ENCODE data around the gene AXL.
"Not testable (repeated sequence)": the region's sequence is repeated elsewhere in the genome, so short reads cannot be mapped to it uniquely, and the experiment has no call there.

The AXL gene

DNA sequence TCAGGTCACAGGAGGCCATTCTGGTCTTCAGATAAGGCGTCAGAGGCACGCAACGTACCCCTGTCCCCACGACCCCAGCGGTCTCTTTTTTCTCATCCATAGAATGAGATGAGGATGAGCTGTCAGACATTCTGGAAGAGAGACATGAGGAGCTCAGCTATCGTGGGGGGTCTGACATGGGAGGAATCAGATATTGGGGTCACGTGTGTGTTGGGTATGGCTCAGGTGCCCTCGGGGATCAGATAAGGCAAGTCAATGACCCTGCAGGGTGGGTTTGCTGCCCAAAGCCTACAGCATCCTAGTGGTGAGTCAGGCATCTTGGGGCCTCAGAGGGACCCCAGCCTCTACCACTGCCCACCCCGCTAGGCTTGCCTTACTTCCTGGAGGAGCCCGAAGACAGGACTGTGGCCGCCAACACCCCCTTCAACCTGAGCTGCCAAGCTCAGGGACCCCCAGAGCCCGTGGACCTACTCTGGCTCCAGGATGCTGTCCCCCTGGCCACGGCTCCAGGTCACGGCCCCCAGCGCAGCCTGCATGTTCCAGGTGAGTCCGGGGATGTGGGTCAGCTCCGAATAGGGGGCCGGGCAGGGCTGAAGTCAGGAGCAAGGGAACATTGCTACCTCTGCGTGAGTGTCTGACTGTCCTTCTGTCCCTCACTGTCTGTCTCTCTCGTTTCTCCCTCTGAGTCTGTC is 2.6 kb downstream of the AXL start:
- H3K36me3 Mint-ChIP-seq = no peaks in the 10 kb centered on the region
- H3K9me3 Mint-ChIP-seq = no peaks in the 10 kb centered on the region
- H3K27ac Mint-ChIP-seq = no peak overlapping the region
- H3K27me3 Mint-ChIP-seq = peaks cover 92% of the 10 kb centered on the region
- DNase-seq = no peak
- CTCF ChIA-PET = no interaction called here
- H3K4me3 Mint-ChIP-seq = no peak overlapping the region
- H3K4me1 Mint-ChIP-seq = peaks cover 10% of the 10 kb centered on the region

DNA sequence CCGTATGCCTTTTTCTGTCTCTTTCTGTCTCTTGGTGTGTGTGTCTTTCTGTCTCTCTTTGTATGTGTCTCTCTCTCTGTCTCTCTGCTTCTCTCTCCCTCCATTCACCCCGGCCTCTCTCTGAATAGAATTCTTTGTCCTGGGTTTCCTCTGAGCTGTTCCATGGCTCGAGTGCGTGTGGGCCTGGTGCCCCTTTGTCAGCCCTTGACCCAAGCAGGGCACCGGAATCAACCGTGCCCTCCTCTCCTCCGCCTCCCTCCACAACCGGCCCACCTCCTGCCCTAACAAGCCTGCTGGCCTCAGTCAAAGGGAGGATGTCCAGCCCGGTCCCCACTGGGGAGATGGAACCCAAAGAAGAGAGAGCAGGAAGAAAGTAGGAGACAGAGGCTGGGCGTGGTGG is 3.2 kb downstream of the AXL start:
- Mint-ChIP-seq H3K36me3 (no peaks in the 10 kb centered on the region), H3K4me1 (peaks cover 15% of the 10 kb centered on the region), H3K9me3 (no peaks in the 10 kb centered on the region), H3K4me3 (no peak overlapping the region), H3K27me3 (peaks cover 89% of the 10 kb centered on the region), H3K27ac (no peak overlapping the region)
- DNase-seq = no peak
- CTCF ChIA-PET = no interaction called here

DNA sequence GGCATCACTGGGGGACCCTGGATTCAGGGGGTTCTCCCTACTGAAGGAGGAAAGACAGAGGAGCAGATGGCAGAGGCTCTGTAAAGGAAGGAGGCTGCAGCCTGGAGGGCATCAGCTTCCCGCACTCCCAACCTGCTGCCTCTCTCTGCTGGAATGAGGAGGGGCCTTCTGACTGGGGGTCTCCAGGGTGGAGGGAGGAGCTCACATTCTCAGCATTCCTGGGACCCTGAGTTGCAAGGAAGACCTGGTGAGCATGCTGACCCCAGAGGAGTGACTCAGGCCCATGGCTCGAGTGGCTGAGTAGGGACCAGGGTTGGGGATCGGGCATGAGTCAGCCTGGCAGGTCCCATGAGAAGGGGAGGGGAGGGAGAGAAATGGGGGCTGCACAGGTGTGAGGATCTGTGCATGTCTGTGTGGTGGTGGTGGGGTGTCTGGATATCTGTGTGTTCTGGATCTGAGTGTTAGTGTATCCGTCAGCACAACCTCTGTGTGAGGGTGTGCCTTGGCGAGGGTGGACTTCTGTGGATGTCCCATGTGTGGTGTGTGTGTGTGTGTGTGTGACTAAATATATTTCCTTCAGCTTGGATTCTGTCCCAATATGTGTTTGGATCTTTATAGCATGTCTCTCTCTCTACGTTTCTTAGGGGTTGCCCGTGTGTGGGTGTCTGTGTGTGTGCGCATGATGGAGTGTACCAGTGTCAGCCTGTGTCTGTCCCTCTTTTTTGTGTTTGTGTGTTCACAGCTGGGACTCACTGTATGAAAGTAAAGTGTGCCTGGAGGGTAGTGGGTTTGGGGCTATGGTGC is 4.6 kb downstream of the AXL start:
- no peak for DNase-seq
- peaks cover 75% of the 10 kb centered on the region for H3K27me3 Mint-ChIP-seq
- H3K4me1 Mint-ChIP-seq = peaks cover 16% of the 10 kb centered on the region
- no peak overlapping the region for H3K27ac Mint-ChIP-seq
- CTCF ChIA-PET = interaction anchor here (1.2 kb wide), 1 partner anchor 19 kb away, joined by 4 read pairs; no protein-coding TSS in a partner anchor
- H3K36me3 Mint-ChIP-seq = no peaks in the 10 kb centered on the region
- H3K4me3 Mint-ChIP-seq = no peak overlapping the region
- H3K9me3 Mint-ChIP-seq = no peaks in the 10 kb centered on the region

DNA sequence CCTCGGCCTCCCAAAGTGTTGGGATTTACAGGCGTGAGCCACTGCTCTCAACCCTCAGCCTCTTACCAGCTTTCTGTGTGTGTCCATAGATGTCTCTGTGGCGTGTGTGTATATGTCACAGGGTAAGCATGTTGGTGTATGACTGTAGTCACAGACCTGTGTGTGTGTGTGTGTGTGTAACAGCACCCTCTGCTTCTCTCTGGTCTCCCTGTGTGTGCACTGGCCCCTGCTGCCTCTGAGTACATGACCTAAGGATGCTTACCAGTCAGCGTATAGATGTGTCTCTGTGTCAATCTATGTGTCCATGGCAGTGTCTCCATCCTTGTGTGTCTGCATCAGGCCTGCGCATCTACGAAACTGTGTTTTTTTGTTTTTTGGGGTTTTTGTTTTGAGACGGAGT is 5.6 kb downstream of the AXL start:
- no peak overlapping the region for H3K4me3 Mint-ChIP-seq
- H3K36me3 Mint-ChIP-seq = no peaks in the 10 kb centered on the region
- no peak overlapping the region for H3K27ac Mint-ChIP-seq
- no peak for DNase-seq
- CTCF ChIA-PET = interaction anchor here (1.2 to 1.3 kb wide), 2 partner anchors 9 to 20 kb away, joined by 4 read pairs; no protein-coding TSS in a partner anchor
- H3K27me3 Mint-ChIP-seq = peaks cover 65% of the 10 kb centered on the region
- no peaks in the 10 kb centered on the region for H3K9me3 Mint-ChIP-seq
- peaks cover 16% of the 10 kb centered on the region for H3K4me1 Mint-ChIP-seq

DNA sequence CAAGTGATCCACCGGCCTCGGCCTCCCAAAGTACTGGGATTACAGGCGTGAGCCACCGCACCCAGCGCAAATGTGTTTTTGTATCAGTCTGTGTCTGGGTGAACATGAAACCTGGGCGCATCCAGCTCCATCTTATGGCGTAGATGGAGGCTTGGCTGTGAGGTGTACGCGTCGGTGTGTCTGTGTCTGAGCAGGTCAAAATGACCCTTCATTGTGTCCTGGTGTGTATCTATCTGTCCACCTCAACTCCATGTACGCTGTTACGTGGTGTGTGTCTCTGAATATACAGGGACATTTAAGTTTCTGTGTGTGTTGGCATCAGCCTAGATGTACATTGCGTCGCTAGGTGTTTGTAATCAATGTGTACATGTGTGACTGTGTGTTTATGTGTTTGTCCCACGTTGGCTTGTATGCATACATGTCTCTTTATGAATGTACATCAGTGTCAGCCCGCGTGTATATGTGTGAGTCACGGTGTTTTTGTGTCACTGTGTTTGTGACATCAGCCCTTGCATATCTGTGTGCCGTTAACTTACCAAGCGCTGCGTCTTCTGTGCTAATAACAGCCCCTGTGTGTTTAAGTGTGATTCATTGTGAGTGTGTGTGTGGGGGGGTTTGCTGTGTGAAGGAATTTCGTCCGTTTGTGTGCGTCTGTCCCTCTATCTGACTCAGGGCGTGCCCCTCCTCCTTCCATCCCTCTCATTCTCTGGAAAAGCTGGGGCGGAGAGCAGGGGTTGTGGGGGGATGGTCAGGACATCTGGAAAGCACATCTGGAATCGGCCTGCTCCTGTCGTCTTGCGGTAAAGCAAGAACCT is 6.4 kb downstream of the AXL start:
- Mint-ChIP-seq H3K27me3 (peaks cover 57% of the 10 kb centered on the region), H3K36me3 (no peaks in the 10 kb centered on the region), H3K4me1 (peaks cover 16% of the 10 kb centered on the region), H3K9me3 (no peaks in the 10 kb centered on the region), H3K27ac (no peak overlapping the region), H3K4me3 (peak overlapping the region; percentile 61)
- DNase-seq = no peak
- CTCF ChIA-PET = interaction anchor here (0.8 to 1.3 kb wide), 4 partner anchors 8 to 37 kb away, joined by 3 to 5 read pairs (median 4); no protein-coding TSS in a partner anchor

DNA sequence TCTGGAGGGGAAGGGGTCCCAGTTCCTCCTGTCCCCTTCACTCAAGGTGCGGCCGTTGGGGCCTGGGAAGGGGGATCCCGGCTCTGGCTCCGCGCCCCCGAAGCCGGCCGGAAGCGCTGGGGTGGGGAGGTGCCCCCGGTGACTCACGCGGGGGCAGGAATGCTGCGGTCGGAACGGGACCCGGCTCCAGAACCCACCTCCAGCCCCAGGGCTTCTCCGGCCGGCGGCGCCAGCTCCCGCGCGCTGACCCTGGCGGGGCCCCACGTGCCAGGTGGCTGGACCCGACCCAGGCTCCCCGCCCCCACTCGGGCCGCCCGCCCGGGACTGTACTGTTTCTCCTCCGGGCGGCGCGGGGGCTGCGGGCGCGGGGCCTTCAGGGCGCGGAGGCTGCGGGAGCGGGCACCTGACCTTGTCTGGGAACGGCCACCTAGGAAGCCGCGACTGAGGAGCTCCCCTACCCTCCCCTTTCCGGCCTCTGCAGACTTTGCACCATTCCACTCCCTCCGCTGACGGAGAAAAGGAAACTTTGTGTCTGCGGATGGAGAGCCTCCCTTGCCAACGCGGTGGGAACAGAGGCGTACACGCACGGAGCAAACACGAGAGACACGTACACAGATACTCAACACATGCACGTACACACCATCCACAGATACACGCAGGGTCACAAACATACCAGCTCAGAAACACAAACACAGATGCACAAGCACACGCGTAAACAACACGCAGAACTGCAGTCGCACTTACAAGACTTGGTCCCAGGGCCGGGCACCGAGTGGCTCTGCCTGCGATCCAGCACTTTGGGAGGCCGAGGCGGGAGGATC is 7.2 kb downstream of the AXL start:
- Mint-ChIP-seq H3K4me1 (peaks cover 16% of the 10 kb centered on the region), H3K9me3 (no peaks in the 10 kb centered on the region), H3K36me3 (no peaks in the 10 kb centered on the region), H3K27ac (peak overlapping the region; percentile 60), H3K4me3 (peak overlapping the region; percentile 78), H3K27me3 (peaks cover 49% of the 10 kb centered on the region)
- CTCF ChIA-PET = interaction anchor here (0.8 to 1.2 kb wide), 2 partner anchors 35 to 36 kb away, joined by 3 to 5 read pairs; no protein-coding TSS in a partner anchor
- DNase-seq = peak; percentile 65

DNA sequence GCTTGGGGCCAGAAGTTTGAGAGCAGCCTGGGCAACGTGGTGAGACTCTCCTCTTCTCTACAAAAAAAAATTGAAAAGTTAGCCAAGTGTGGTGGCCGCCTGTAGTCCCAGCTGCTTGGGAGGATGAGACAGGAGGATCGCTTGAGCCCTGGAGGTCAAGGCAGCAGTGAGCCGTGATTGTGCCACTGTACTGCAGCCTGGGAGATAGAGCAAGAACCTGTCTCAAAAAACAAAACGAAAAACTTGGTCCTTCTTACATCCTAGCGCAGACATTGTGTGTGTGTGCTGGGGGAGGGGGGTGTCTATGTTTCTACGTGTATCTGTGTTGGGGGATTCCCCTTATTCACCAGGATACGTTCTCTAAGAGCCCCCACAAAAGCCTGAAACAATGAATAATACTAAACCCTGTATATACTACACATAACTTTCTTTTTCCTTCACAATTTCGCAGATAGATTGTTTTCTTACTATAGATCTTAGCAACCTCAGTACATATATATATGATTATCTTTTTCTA is 7.9 kb downstream of the AXL start:
- CTCF ChIA-PET = interaction anchor here (1.2 kb wide), 1 partner anchor 34 kb away, joined by 3 read pairs; no protein-coding TSS in a partner anchor
- Mint-ChIP-seq H3K4me1 (peaks cover 16% of the 10 kb centered on the region), H3K36me3 (no peaks in the 10 kb centered on the region), H3K27ac (no peak overlapping the region), H3K9me3 (no peaks in the 10 kb centered on the region), H3K27me3 (peaks cover 43% of the 10 kb centered on the region), H3K4me3 (peak overlapping the region; percentile 78)
- DNase-seq = no peak

DNA sequence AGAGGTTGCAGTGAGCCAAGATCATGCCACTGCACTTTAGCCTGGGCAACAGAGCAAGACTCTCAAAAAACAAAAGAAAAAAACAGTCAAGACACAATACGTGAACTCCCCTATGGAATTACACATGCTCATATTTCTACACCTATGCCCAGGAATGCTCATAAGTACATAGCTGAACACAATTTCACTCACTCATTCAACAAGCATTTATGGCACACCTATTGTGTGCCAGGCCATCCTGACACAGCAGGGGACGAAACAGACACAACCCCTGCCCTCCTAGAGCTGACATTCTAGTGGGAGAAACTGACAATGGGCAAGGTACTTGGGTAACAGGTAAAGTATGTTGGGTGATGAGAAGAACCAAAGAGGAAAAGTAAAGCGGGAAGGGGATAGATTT is 9.5 kb downstream of the AXL start:
- Mint-ChIP-seq H3K9me3 (no peaks in the 10 kb centered on the region), H3K36me3 (no peaks in the 10 kb centered on the region), H3K27me3 (peaks cover 28% of the 10 kb centered on the region), H3K27ac (no peak overlapping the region), H3K4me3 (no peak overlapping the region), H3K4me1 (peaks cover 16% of the 10 kb centered on the region)
- no peak for DNase-seq
- CTCF ChIA-PET = interaction anchor here (0.9 kb wide), 1 partner anchor 24 kb away, joined by 3 read pairs; no protein-coding TSS in a partner anchor

DNA sequence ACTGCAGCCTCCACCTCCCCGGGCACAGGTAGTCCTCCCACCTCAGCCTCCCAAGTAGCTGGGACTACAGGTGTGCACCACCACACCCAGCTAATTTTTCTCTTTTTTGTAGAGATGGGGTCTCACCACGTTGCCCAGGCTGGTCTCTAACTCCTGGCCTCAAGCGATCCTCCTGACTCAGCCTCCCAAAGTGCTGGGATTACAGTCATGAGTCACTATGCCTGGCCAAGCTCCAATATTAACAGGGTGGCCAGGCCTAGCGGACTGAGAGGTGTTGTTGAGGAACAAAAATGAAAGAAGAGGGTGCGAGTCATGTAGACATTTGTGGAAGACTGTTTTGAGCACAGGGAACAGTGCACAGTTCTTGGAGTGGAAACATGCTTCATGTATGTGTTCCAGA is 10.3 kb downstream of the AXL start:
- DNase-seq, H3K4me3 Mint-ChIP-seq, H3K27ac Mint-ChIP-seq, H3K9me3 Mint-ChIP-seq, H3K36me3 Mint-ChIP-seq: not testable (repeated sequence)
- H3K27me3 Mint-ChIP-seq = peaks cover 20% of the 10 kb centered on the region
- CTCF ChIA-PET = interaction anchor here (0.9 kb wide), 1 partner anchor 25 kb away, joined by 3 read pairs; no protein-coding TSS in a partner anchor
- H3K4me1 Mint-ChIP-seq = peaks cover 16% of the 10 kb centered on the region

DNA sequence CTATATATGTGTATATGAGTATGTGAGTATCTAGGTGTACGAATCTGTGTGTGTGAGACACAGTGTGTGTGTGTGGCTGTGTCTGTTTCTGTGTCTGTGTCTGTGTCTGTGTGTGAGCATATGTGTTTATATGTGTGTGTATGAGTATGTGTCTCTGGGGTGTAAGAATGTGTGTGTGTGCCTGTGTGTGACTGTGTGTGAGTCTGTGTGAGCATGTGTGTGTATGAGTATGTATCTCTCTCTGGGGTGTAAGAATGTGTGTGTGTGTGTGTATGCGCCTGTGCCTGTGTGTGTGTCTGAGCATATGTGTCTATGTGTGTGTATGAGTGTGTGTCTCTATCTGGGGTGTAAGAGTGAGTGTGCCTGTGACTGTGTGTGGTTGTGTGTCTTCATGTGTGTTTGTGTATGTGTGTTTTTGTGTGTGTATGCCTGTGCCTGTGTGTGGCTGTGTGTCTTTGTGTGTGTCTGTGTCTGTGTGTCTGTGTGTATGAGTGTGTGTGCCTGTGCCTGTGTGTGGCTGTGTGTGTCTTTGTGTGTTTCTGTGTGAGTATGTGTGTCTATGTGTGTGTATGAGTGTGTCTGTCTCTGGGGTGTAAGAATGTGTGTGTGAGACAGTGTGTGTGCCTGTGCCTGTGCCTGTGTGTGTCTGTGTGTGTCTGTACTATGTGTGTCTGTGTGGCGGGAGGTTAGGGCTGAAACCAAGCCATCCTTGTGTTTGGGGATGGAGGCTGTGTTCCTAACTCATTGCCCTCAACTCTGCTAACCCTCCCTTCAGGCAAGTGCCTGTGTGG is 11.2 kb downstream of the AXL start:
- H3K27ac Mint-ChIP-seq = no peak overlapping the region
- H3K9me3 Mint-ChIP-seq = no peaks in the 10 kb centered on the region
- peaks cover 12% of the 10 kb centered on the region for H3K27me3 Mint-ChIP-seq
- CTCF ChIA-PET = no interaction called here
- DNase-seq = no peak
- peaks cover 15% of the 10 kb centered on the region for H3K4me1 Mint-ChIP-seq
- no peak overlapping the region for H3K4me3 Mint-ChIP-seq
- no peaks in the 10 kb centered on the region for H3K36me3 Mint-ChIP-seq

DNA sequence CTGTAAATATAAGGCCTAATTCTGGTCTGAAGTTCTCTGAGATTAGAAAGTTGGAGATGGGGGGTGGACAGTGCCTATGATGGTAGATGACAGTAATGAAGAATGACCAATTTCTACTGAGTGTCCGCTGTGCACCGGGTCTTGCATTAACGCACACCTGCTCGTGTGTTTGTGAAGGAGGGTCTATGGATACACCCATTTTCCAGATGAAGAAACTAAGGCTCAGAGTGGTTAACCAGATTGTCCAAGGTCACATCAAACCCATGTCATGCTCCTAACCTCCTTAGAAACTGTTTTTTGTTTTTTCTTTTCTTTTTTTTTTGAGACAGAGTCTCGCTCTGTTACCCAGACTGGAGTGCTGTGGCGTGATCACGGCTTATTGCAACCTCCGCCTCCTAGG is 13.7 kb downstream of the AXL start:
- no peaks in the 10 kb centered on the region for H3K36me3 Mint-ChIP-seq
- H3K4me3 Mint-ChIP-seq = no peak overlapping the region
- no peak overlapping the region for H3K27ac Mint-ChIP-seq
- no peak for DNase-seq
- H3K27me3 Mint-ChIP-seq = no peaks in the 10 kb centered on the region
- no peaks in the 10 kb centered on the region for H3K4me1 Mint-ChIP-seq
- no peaks in the 10 kb centered on the region for H3K9me3 Mint-ChIP-seq
- CTCF ChIA-PET = no interaction called here

DNA sequence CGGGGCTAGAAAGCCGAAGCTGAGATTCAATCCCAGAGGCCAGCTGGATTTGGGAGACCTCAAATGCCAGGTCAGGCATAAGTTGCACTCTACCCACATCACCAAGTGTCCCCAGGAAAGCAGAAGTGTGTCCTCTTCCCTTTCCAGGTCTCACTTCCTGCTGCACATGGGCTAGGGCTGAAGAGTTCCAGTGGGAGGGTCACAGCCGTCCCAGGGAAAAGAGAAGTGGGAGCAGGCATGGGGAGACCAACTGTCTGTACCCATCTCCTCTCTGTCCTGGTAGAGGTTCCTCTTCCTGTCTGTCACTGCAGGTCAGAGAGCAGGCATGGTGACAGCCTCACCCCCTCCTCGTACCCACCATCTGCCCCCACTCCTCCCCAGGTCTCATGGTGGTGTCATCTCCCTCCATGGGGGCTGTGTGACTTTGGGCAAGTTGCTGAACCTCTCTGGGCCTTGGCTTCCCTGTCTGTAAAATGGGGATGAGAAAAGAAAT is 14.8 kb downstream of the AXL start:
- H3K9me3 Mint-ChIP-seq = no peaks in the 10 kb centered on the region
- H3K36me3 Mint-ChIP-seq = no peaks in the 10 kb centered on the region
- H3K27ac Mint-ChIP-seq = no peak overlapping the region
- no peaks in the 10 kb centered on the region for H3K4me1 Mint-ChIP-seq
- CTCF ChIA-PET = interaction anchor here (1.1 kb wide), 1 partner anchor 9 kb away, joined by 4 read pairs; no protein-coding TSS in a partner anchor
- no peak for DNase-seq
- H3K27me3 Mint-ChIP-seq = peaks cover 5% of the 10 kb centered on the region
- H3K4me3 Mint-ChIP-seq = no peak overlapping the region
